Breast epithelium (tissue), 4 donors: ENCODE measurements around the gene SNRPE. TPM values are rescaled to one million over a fixed set of nuclear protein-coding genes. Genes with fewer than 3 reads are reported as not detected.
"Not testable (repeated sequence)": the region's sequence is repeated elsewhere in the genome, so short reads cannot be mapped to it uniquely, and the experiment has no call there.

ENCODE experiments used
- DNase-seq, 2 donors: peaks; one replicate each; pipeline ENCODE4 v3.0.0-alpha.2; 2019; ENCODE audit warnings: low spot score in 2 of 2
- H3K27ac ChIP-seq, 2 donors: fragments of 200-600 bp; sonication (generic) in 1 of 2; one replicate each; pipeline ENCODE4 v1.5.1; 2016 to 2019; ENCODE audit warnings: mild to moderate bottlenecking in 1 of 2
- H3K27me3 ChIP-seq, 2 donors: fragments of 200-600 bp; sonication (generic) in 1 of 2; one replicate each; pipeline versions ENCODE4 v1.5.1 to v1.6.0; 2017 to 2019; ENCODE audit warnings: control low read depth in 1 of 2, mild to moderate bottlenecking in 1 of 2
- H3K36me3 ChIP-seq: fragments of 200-600 bp; one replicate; pipeline ENCODE4 v1.5.1; 2019
- H3K4me1 ChIP-seq, 2 donors: fragments of 200-600 bp; sonication (generic); one replicate each; pipeline ENCODE4 v1.5.1; 2016 to 2019; ENCODE audit warnings: control low read depth in 1 of 2
- H3K4me3 ChIP-seq, 3 donors: fragments of 200-600 bp; sonication (generic); 1 replicate in 2 of 3; 2 replicates in 1 of 3; pipeline ENCODE4 v1.5.1; 2016 to 2019; ENCODE audit warnings: mild to moderate bottlenecking in 3 of 3, moderate library complexity in 2 of 3
- H3K9me3 ChIP-seq, 2 donors: fragments of 200-600 bp; sonication (generic) in 1 of 2; one replicate each; pipeline ENCODE4 v1.5.1; 2016 to 2019; ENCODE audit warnings: control low read depth in 1 of 2
- CTCF ChIP-seq, 3 donors: fragments of 450-650 bp; IDR thresholded peaks; one replicate each; pipeline ENCODE4 v1.5.1; 2016 to 2017; ENCODE audit warnings: antibody characterized with exemption in 3 of 3, mild to moderate bottlenecking in 3 of 3, moderate library complexity in 3 of 3
- POLR2A ChIP-seq: fragments of 450-650 bp; IDR thresholded peaks from one replicate; pipeline ENCODE4 v1.6.1; 2016; ENCODE audit warnings: antibody characterized with exemption, mild to moderate bottlenecking, moderate library complexity
- POLR2AphosphoS5 ChIP-seq, 3 donors: sonication (generic); formaldehyde crosslinking; IDR thresholded peaks; one replicate each; pipeline ENCODE4 v1.6.1; 2017; ENCODE audit warnings: antibody characterized with exemption in 3 of 3
- intact Hi-C: fragments of 100-400 bp; cut with DNase I; formaldehyde crosslinking; loops from one replicate; pipeline ENCODE4 v1.15.1; 2023; ENCODE audit warnings: low total_unique reads
- total RNA-seq, 3 donors: library from RNA; depleted of rRNA; stranded (reverse); fragments of >200 nt; gene quantifications; one replicate each; pipeline ENCODE4 v1.1.0, GENCODE V29; 2016

The SNRPE gene
- total RNA-seq, 3 donors from 2014 or later, result 51.8 to 74.9 (median 73.4) TPM

- no peak overlapping the region for H3K27ac ChIP-seq
- intact Hi-C loops, result no loop called here
- no peak overlapping the region for H3K4me3 ChIP-seq
- H3K36me3 ChIP-seq, result peaks cover 5% of the 10 kb centered on the region
- H3K9me3 ChIP-seq, result no peaks in the 10 kb centered on the region
- H3K27me3 ChIP-seq, result no peaks in the 10 kb centered on the region
- TF ChIP-seq CTCF (IDR thresholded peaks at IDR 0.05) (no peak), POLR2AphosphoS5 (IDR thresholded peaks at IDR 0.05) (no peak), POLR2A (no peak)
- H3K4me1 ChIP-seq, result no peaks in the 10 kb centered on the region
- DNase-seq, result no peak
Observed at GRCh38 chr1:203828002-203828401, 33.4 kb upstream of the SNRPE start.

DNA sequence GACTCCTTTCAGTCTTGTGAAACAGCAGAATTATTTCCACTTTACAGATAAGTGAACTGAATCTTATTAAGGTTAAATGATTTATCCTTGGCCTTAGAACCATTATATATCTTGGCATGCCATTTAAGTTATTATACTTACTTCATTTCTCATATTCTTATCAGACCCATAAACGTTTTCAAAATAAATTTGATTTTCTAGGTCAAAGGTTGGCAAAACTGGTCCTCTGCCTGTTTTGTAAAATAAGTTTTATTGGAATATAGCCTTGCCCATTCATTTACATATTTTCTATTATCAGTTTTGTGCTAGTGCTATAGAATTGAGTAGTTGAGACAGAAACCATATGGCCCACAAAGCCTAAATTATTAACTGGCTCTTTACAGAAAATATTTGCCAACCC lies 32.9 kb upstream of the SNRPE start:
- peaks cover 5% of the 10 kb centered on the region for H3K36me3 ChIP-seq
- no peaks in the 10 kb centered on the region for H3K27me3 ChIP-seq
- DNase-seq, result no peak
- H3K27ac ChIP-seq, result peak overlapping the region in 1 of 2 donors; percentile 41
- no peaks in the 10 kb centered on the region for H3K4me1 ChIP-seq
- no peak overlapping the region for H3K4me3 ChIP-seq
- H3K9me3 ChIP-seq, result no peaks in the 10 kb centered on the region
- intact Hi-C loops, result no loop called here
- no peak for TF ChIP-seq POLR2A
- no peak for TF ChIP-seq CTCF (IDR thresholded peaks at IDR 0.05)
- no peak for TF ChIP-seq POLR2AphosphoS5 (IDR thresholded peaks at IDR 0.05)

DNA sequence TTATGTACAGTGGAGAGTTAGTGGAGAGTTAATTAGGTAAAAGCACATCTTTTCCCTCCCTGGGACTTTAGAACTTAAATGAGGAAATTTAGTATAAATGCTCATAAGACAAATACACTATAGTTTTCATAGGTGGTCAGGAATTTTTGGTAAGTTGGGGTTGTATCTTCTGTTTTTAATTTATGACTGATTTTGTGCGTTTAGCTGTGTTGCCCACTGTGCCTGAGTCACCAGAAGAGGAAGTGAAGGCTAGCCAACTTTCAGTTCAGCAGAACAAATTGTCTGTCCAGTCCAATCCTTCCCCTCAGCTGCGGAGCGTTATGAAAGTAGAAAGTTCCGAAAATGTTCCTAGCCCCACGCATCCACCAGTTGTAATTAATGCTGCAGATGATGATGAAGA lies 32.2 kb upstream of the SNRPE start:
- DNase-seq, intact Hi-C loops, H3K4me3 ChIP-seq, H3K36me3 ChIP-seq, H3K27me3 ChIP-seq, H3K4me1 ChIP-seq, H3K9me3 ChIP-seq: not testable (repeated sequence)
- peak overlapping the region in 1 of 2 donors; percentile 41 for H3K27ac ChIP-seq

DNA sequence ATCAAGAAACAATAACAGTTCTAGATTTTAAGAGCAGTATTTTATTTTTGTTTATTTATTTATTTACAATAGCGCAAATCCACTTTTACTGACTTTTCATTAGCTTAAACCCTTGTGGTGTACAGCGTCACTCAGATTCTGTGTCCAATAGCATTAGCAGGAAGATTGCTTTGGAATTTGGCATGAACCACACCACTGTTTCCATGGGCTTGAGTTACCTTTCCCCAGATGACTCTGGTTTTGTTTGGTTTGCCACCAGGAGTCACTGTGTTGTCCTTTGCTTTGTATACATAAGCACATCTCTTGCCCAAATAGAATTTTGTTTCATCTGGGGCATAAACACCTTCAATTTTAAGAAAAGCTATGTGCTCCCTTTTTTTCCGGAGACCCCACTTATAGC lies 25.9 kb upstream of the SNRPE start:
- H3K4me1 ChIP-seq, result no peaks in the 10 kb centered on the region
- no peaks in the 10 kb centered on the region for H3K9me3 ChIP-seq
- no peaks in the 10 kb centered on the region for H3K27me3 ChIP-seq
- no peak for TF ChIP-seq POLR2A
- TF ChIP-seq POLR2AphosphoS5 (IDR thresholded peaks at IDR 0.05), result no peak
- no peak for TF ChIP-seq CTCF (IDR thresholded peaks at IDR 0.05)
- intact Hi-C loops, result no loop called here
- H3K36me3 ChIP-seq, result peaks cover 5% of the 10 kb centered on the region
- no peak overlapping the region for H3K4me3 ChIP-seq
- no peak overlapping the region for H3K27ac ChIP-seq
- no peak for DNase-seq

GRCh38 chr1:203839081-203839480 lies 22.3 kb upstream of the SNRPE start:
- Histone ChIP-seq H3K4me3 (no peak overlapping the region), H3K27me3 (no peaks in the 10 kb centered on the region), H3K36me3 (no peaks in the 10 kb centered on the region), H3K4me1 (no peaks in the 10 kb centered on the region), H3K27ac (no peak overlapping the region), H3K9me3 (no peaks in the 10 kb centered on the region)
- DNase-seq, result no peak
- intact Hi-C loops, result no loop called here
- TF ChIP-seq CTCF (IDR thresholded peaks at IDR 0.05) (no peak), POLR2A (no peak), POLR2AphosphoS5 (IDR thresholded peaks at IDR 0.05) (no peak)

- intact Hi-C loops, result loop anchor here (5.0 kb wide), 1 partner anchor 618 kb away; no protein-coding TSS in a partner anchor
- Histone ChIP-seq H3K9me3 (no peaks in the 10 kb centered on the region), H3K27me3 (no peaks in the 10 kb centered on the region), H3K4me1 (no peaks in the 10 kb centered on the region), H3K36me3 (no peaks in the 10 kb centered on the region), H3K27ac (no peak overlapping the region), H3K4me3 (no peak overlapping the region)
- no peak for TF ChIP-seq CTCF (IDR thresholded peaks at IDR 0.05)
- TF ChIP-seq POLR2AphosphoS5 (IDR thresholded peaks at IDR 0.05), result no peak
- TF ChIP-seq POLR2A, result no peak
- no peak for DNase-seq
Observed at GRCh38 chr1:203840208-203840808, 21.1 kb upstream of the SNRPE start.
